IMR-90 (cell line): ENCODE measurements around the gene EIF4A3. TPM values are rescaled to one million over a fixed set of nuclear protein-coding genes. Genes with fewer than 3 reads are reported as not detected.

Experiments
- ATAC-seq: fragments of 200-7000 bp; cut with Tn5 transposase; 2 replicates; pipeline ENCODE4 v1.9.1; 2020; ENCODE audit warnings: low read depth, mild to moderate bottlenecking, moderate library complexity
- BruUV-seq: library from RNA; stranded (reverse); fragments of 400-500 nt; replicated peaks from 2 replicates; lab custom pipeline; 2021; lab: Mats Ljungman, UMichigan
- CTCF ChIA-PET: fragments of 300-600 bp; formaldehyde crosslinking; extraction: SDS; loops from one replicate; lab custom pipeline; 2021; ENCODE audit warnings: antibody characterized with exemption; lab: Yijun Ruan, JAX
- POLR2A ChIA-PET: fragments of 300-600 bp; sonication (Branson Sonifier 250); formaldehyde crosslinking; loops from one replicate; lab custom pipeline; 2022; ENCODE audit warnings: antibody characterized with exemption; ENCODE audit not compliant: unreplicated experiment; lab: Charles Lee
- DNase-seq: peaks from one replicate; pipeline ENCODE4 v3.0.0; 2013
- H2AFZ ChIP-seq: replicated peaks from 2 replicates; pipeline ENCODE3; 2013; ENCODE audit warnings: low read length, mild to moderate bottlenecking; ENCODE audit not compliant: poor library complexity
- H2AK5ac ChIP-seq: 2 replicates; pipeline ENCODE4 v1.6.1; 2013; ENCODE audit warnings: low read depth, low read length, inconsistent platforms
- H2AK9ac ChIP-seq: replicated peaks from 2 replicates; pipeline ENCODE3; 2013; ENCODE audit warnings: mild to moderate bottlenecking, low read depth, low read length, moderate library complexity; ENCODE audit not compliant: poor library complexity
- H2BK120ac ChIP-seq: 2 replicates; pipeline ENCODE4 v1.6.1; 2013; ENCODE audit warnings: low read depth, low read length, inconsistent platforms
- H2BK15ac ChIP-seq: 3 replicates; pipeline ENCODE4 v1.6.1; 2013; ENCODE audit warnings: low read depth, low read length, inconsistent platforms
- H2BK20ac ChIP-seq: 2 replicates; pipeline ENCODE4 v1.6.1; 2013; ENCODE audit warnings: low read depth, mild to moderate bottlenecking, inconsistent platforms, low read length, moderate library complexity
- H2BK5ac ChIP-seq: 2 replicates; pipeline ENCODE4 v1.6.1; 2013; ENCODE audit warnings: mild to moderate bottlenecking, low read depth, low read length, inconsistent platforms; ENCODE audit not compliant: poor library complexity, severe bottlenecking
- H3K14ac ChIP-seq: replicated peaks from 2 replicates; pipeline ENCODE4 v1.6.1; 2013; ENCODE audit warnings: low read depth, low read length, inconsistent platforms
- H3K18ac ChIP-seq: 2 replicates; pipeline ENCODE4 v1.6.1; 2013; ENCODE audit warnings: low read depth, low read length, control low read depth
- H3K23ac ChIP-seq: 2 replicates; pipeline ENCODE4 v1.6.1; 2013; ENCODE audit warnings: low read depth, low read length, inconsistent platforms
- H3K27ac ChIP-seq: 2 replicates; pipeline ENCODE4 v1.5.1; 2013; ENCODE audit warnings: mild to moderate bottlenecking, control low read depth, low read length; ENCODE audit not compliant: insufficient read depth
- H3K27me3 ChIP-seq: 2 replicates; pipeline ENCODE4 v1.6.1; 2013; ENCODE audit warnings: low read length; ENCODE audit not compliant: control insufficient read depth, insufficient read depth
- H3K36me3 ChIP-seq: 2 replicates; pipeline ENCODE4 v1.6.1; 2013; ENCODE audit warnings: low read length, mixed read lengths; ENCODE audit not compliant: control insufficient read depth, insufficient read depth
- H3K4ac ChIP-seq: 2 replicates; pipeline ENCODE4 v1.6.1; 2013; ENCODE audit warnings: low read depth, low read length, inconsistent platforms
- H3K4me1 ChIP-seq: 2 replicates; pipeline ENCODE4 v1.6.1; 2013; ENCODE audit warnings: low read length, mixed read lengths; ENCODE audit not compliant: control insufficient read depth, insufficient read depth
- H3K4me2 ChIP-seq: 2 replicates; pipeline ENCODE4 v1.6.1; 2013; ENCODE audit warnings: low read depth, mild to moderate bottlenecking, control low read depth, low read length, moderate library complexity
- H3K4me3 ChIP-seq: 2 replicates; pipeline ENCODE4 v1.5.1; 2013; ENCODE audit warnings: low read depth, mild to moderate bottlenecking, control low read depth, low read length, moderate library complexity; ENCODE audit not compliant: insufficient read depth
- H3K56ac ChIP-seq: 2 replicates; pipeline ENCODE4 v1.6.1; 2013; ENCODE audit warnings: low read length, inconsistent platforms; ENCODE audit not compliant: insufficient read depth; ENCODE audit errors: extremely low read depth
- H3K79me1 ChIP-seq, 2 experiments: 2 replicates each; pipeline ENCODE4 v1.6.1; 2013; ENCODE audit warnings: low read length in 2 of 2, inconsistent platforms in 1 of 2, low read depth in 1 of 2
- H3K9ac ChIP-seq: 2 replicates; pipeline ENCODE4 v1.6.1; 2013; ENCODE audit warnings: low read depth, low read length, control low read depth
- H3K9me1 ChIP-seq: 2 replicates; pipeline ENCODE4 v1.6.1; 2013; ENCODE audit warnings: low read length, inconsistent platforms; ENCODE audit not compliant: insufficient read depth
- H3K9me3 ChIP-seq: 2 replicates; pipeline ENCODE4 v1.6.1; 2013; ENCODE audit warnings: low read length; ENCODE audit not compliant: control insufficient read depth, insufficient read depth
- H4K20me1 ChIP-seq: 2 replicates; pipeline ENCODE4 v1.6.1; 2013; ENCODE audit warnings: low read length, inconsistent platforms; ENCODE audit not compliant: insufficient read depth
- H4K5ac ChIP-seq: 2 replicates; pipeline ENCODE4 v1.6.1; 2013; ENCODE audit warnings: mild to moderate bottlenecking, low read depth, low read length, control low read depth
- H4K8ac ChIP-seq, 2 experiments: 2 replicates each; pipeline ENCODE4 v1.6.1; 2013; ENCODE audit warnings: low read depth in 2 of 2, low read length in 2 of 2, control low read depth in 1 of 2, inconsistent platforms in 1 of 2
- H4K91ac ChIP-seq: 2 replicates; pipeline ENCODE4 v1.6.1; 2013; ENCODE audit warnings: low read depth, low read length, inconsistent platforms; ENCODE audit not compliant: insufficient read depth
- RFX5 ChIP-seq: IDR thresholded peaks from 2 replicates; pipeline ENCODE4 v1.8.0; 2012; ENCODE audit warnings: low read depth, mild to moderate bottlenecking, low read length, moderate library complexity
- WGBS, 2 experiments: methylation state at CpG; one replicate each; pipeline versions ENCODE4 v1.1.5 to v1.1.7; 2013; ENCODE audit warnings: missing lambda C conversion rate in 2 of 2; ENCODE audit not compliant: insufficient read length in 1 of 2; ENCODE audit errors: extremely low coverage in 2 of 2; 5-methylcytosine and 5-hydroxymethylcytosine counted together
- dilution Hi-C: fragments of 300-500 bp; cut with HindIII; formaldehyde crosslinking; loops from one replicate; pipeline ENCODE4 v1.14.3; 2018; ENCODE audit warnings: low sequenced_read_pairs; ENCODE audit not compliant: unreplicated experiment
- in situ Hi-C: fragments of 300-500 bp; cut with MboI; formaldehyde crosslinking; loops from 3 replicates; pipeline ENCODE4 v1.14.3; 2019; ENCODE audit warnings: low sequenced_read_pairs, inconsistent platforms, mixed read lengths
- intact Hi-C: fragments of 100-400 bp; cut with micrococcal nuclease; formaldehyde crosslinking; loops from 2 replicates; pipeline ENCODE4 v1.10.0; 2022
- polyA plus RNA-seq, 3 experiments: library from polyadenylated mRNA; depleted of rRNA; stranded (reverse); fragments of >200 nt; gene quantifications; 2 replicates each; pipeline ENCODE4 v1.2.3, GENCODE V29; 2012; ENCODE audit warnings: low replicate concordance in 1 of 3
- total RNA-seq: library from RNA; depleted of rRNA; stranded (reverse); fragments of >200 nt; gene quantifications from 2 replicates; pipeline ENCODE4 v1.2.3, GENCODE V29; 2012

The EIF4A3 gene
- total and polyA plus RNA-seq, 2 of the 4 experiments (the other 2 are of a cell fraction), result 85.3 to 97.1 TPM

- Histone ChIP-seq H4K5ac (no peak overlapping the region), H3K4me3 (no peak overlapping the region), H2BK5ac (no peak overlapping the region), H3K27ac (no peak overlapping the region), H4K20me1 (no peaks in the 10 kb centered on the region), H2AFZ (no peak overlapping the region), H4K8ac (no peak overlapping the region), H2BK15ac (no peak overlapping the region), H3K23ac (no peak overlapping the region), H3K79me1 (peaks cover 0 to 5% of the 10 kb centered on the region in 2 experiments; a peak in 1 of 4 replicates), H2AK5ac (no peak overlapping the region), H3K36me3 (peaks cover 43% of the 10 kb centered on the region), H3K27me3 (0 out of 2 replicates have a peak, but pooled peaks cover 2% of the 10 kb centered on the region), H4K91ac (no peak overlapping the region), H3K9me1 (peaks cover 4% of the 10 kb centered on the region; the same call in 1 of the 2 replicates), H3K18ac (no peak overlapping the region), H2BK20ac (no peak overlapping the region), H3K4ac (no peak overlapping the region), H3K4me2 (no peak overlapping the region), H3K9me3 (no peaks in the 10 kb centered on the region), H3K14ac (no peak overlapping the region), H3K9ac (no peak overlapping the region), H3K56ac (no peak overlapping the region), H2AK9ac (no peak overlapping the region), H2BK120ac (no peak overlapping the region), H3K4me1 (no peaks in the 10 kb centered on the region)
- ChIA-PET CTCF (no interaction called here), POLR2A (no interaction called here)
- 100% methylated on average over 1 of the region's 5 CpGs; no CpG with 5 or more reads in 1 of the 2 experiments for WGBS, 2 experiments
- TF ChIP-seq RFX5, result no peak
- in situ Hi-C loops (no loop called here), intact Hi-C loops (no loop called here), dilution Hi-C loops (no loop called here)
- BruUV-seq, result no TSS peak
- DNase-seq (no peak), ATAC-seq (no peak)
These were observed 13.9 kb downstream of the EIF4A3 start for GRCh38 chr17:80132906-80133625.
